Testis (tissue), 2 donors: ENCODE results near the gene COPG2.

ENCODE experiments used
- CTCF ChIP-seq, 3 experiments: fragments of 450-650 bp in 2 of 3; fragments of 200-600 bp in 1 of 3; sonication (generic) in 1 of 3; IDR thresholded peaks; one replicate each; pipeline ENCODE4 v1.5.1; 2016 to 2019; ENCODE audit warnings: antibody characterized with exemption in 3 of 3, mild to moderate bottlenecking in 2 of 3, moderate library complexity in 1 of 3
- POLR2A ChIP-seq: fragments of 450-650 bp; IDR thresholded peaks from one replicate; pipeline ENCODE4 v1.6.1; 2017; ENCODE audit warnings: antibody characterized with exemption, mild to moderate bottlenecking, moderate library complexity

GRCh38 chr7:130491841-130492522 lies 176.6 kb downstream of the COPG2 start, which contains the start of gene MEST:
- no peak for TF ChIP-seq CTCF (IDR thresholded peaks at IDR 0.05)
- no peak for TF ChIP-seq POLR2A
